Astrocyte (in vitro differentiated cells and primary cell): ENCODE measurements around the gene TMEM156. TPM values are rescaled to one million over a fixed set of nuclear protein-coding genes. Genes with fewer than 3 reads are reported as not detected.
A peak's percentile ranks its signal among the peaks of the same experiment; 100 is the strongest.

Experiments
- DNase-seq: peaks from one replicate; pipeline ENCODE4 v3.0.0-alpha.2; 2010; ENCODE audit warnings: low read depth
- FAIRE-seq: peaks from 2 replicates; lab custom pipeline; 2011; peaks lifted over from hg19 to GRCh38; lab: Jason Lieb, UNC
- H2AFZ ChIP-seq: 2 replicates; pipeline ENCODE4 v1.6.0; 2012; ENCODE audit warnings: low read depth, low read length, inconsistent platforms
- H3K27ac ChIP-seq: 2 replicates; pipeline ENCODE4 v1.5.1; 2011; ENCODE audit warnings: low read depth, low read length, inconsistent platforms
- H3K27me3 ChIP-seq: 2 replicates; pipeline ENCODE4 v1.6.0; 2011; ENCODE audit warnings: low read length, inconsistent platforms; ENCODE audit not compliant: insufficient read depth
- H3K36me3 ChIP-seq: 2 replicates; pipeline ENCODE4 v1.5.1; 2011; ENCODE audit warnings: low read length, inconsistent platforms; ENCODE audit not compliant: insufficient read depth
- H3K4me1 ChIP-seq: 2 replicates; pipeline ENCODE4 v1.5.1; 2011; ENCODE audit warnings: low read length, inconsistent platforms; ENCODE audit not compliant: insufficient read depth
- H3K4me2 ChIP-seq: 2 replicates; pipeline ENCODE4 v1.6.0; 2012; ENCODE audit warnings: low read length, inconsistent platforms
- H3K4me3 ChIP-seq: 2 replicates; pipeline ENCODE4 v1.5.1; 2011; ENCODE audit warnings: low read depth, mild to moderate bottlenecking, low read length, inconsistent platforms; ENCODE audit not compliant: insufficient read depth
- H3K79me2 ChIP-seq: 2 replicates; pipeline ENCODE4 v1.6.0; 2012; ENCODE audit warnings: mild to moderate bottlenecking, low read length, inconsistent platforms; ENCODE audit not compliant: insufficient read depth
- H3K9ac ChIP-seq: 2 replicates; pipeline ENCODE4 v1.6.0; 2012; ENCODE audit warnings: mild to moderate bottlenecking, low read length, inconsistent platforms
- H3K9me3 ChIP-seq: 2 replicates; pipeline ENCODE4 v1.5.1; 2012; ENCODE audit warnings: low read depth, mild to moderate bottlenecking, low read length, inconsistent platforms; ENCODE audit not compliant: insufficient read depth
- H4K20me1 ChIP-seq: 2 replicates; pipeline ENCODE4 v1.6.0; 2012; ENCODE audit warnings: low read length, inconsistent platforms; ENCODE audit not compliant: insufficient read depth
- H3K27ac Mint-ChIP-seq: one replicate; pipeline ENCODE4 v1.8.0; 2021; ENCODE audit warnings: mild to moderate bottlenecking, mixed read lengths; ENCODE audit not compliant: unreplicated experiment
- H3K27me3 Mint-ChIP-seq: one replicate; pipeline ENCODE4 v1.8.0; 2021; ENCODE audit warnings: low read depth, mixed read lengths; ENCODE audit not compliant: unreplicated experiment
- H3K36me3 Mint-ChIP-seq: one replicate; pipeline ENCODE4 v1.8.0; 2021; ENCODE audit warnings: low read depth, mixed read lengths; ENCODE audit not compliant: unreplicated experiment
- H3K4me1 Mint-ChIP-seq: one replicate; pipeline ENCODE4 v1.8.0; 2021; ENCODE audit warnings: low read depth, mixed read lengths; ENCODE audit not compliant: unreplicated experiment
- H3K4me3 Mint-ChIP-seq: one replicate; pipeline ENCODE4 v1.8.0; 2021; ENCODE audit warnings: mild to moderate bottlenecking, moderate library complexity, mixed read lengths; ENCODE audit not compliant: unreplicated experiment
- H3K9me3 Mint-ChIP-seq: one replicate; pipeline ENCODE4 v1.8.0; 2021; ENCODE audit warnings: mild to moderate bottlenecking, mixed read lengths; ENCODE audit not compliant: unreplicated experiment
- EZH2 ChIP-seq: IDR thresholded peaks from 2 replicates; pipeline ENCODE4 v1.6.1; 2012; ENCODE audit warnings: mild to moderate bottlenecking, low read length, inconsistent platforms; ENCODE audit not compliant: insufficient read depth
- total RNA-seq: library from RNA; stranded (reverse); gene quantifications from 2 replicates; pipeline ENCODE4 v1.2.1, GENCODE V29; 2021
- TF ChIP-seq, protein P1 (sequence below): IDR thresholded peaks from 2 replicates; pipeline ENCODE4 v1.5.1; 2011; ENCODE audit warnings: low read depth, mild to moderate bottlenecking, inconsistent platforms, low read length, moderate library complexity; ENCODE audit not compliant: insufficient read depth

The TMEM156 gene
- total RNA-seq, 1 donor from 2014 or later = 0.59 TPM

GRCh38 chr4:39025552-39026085 lies 6.6 kb downstream of the TMEM156 start:
- DNase-seq (peak; percentile 26), FAIRE-seq (no peak)
- Histone ChIP-seq H4K20me1 (no peaks in the 10 kb centered on the region), H3K36me3 (no peaks in the 10 kb centered on the region), H3K27ac (peak overlapping the region; percentile 70), H3K27me3 (no peaks in the 10 kb centered on the region), H3K79me2 (no peaks in the 10 kb centered on the region), H2AFZ (peak overlapping the region; percentile 31), H3K9me3 (no peaks in the 10 kb centered on the region), H3K4me2 (peak overlapping the region; percentile 31), H3K9ac (no peak overlapping the region), H3K4me1 (peaks cover 7% of the 10 kb centered on the region), H3K4me3 (no peak overlapping the region)
- H3K4me1 Mint-ChIP-seq = peaks cover 6% of the 10 kb centered on the region
- TF ChIP-seq, protein P1, sequence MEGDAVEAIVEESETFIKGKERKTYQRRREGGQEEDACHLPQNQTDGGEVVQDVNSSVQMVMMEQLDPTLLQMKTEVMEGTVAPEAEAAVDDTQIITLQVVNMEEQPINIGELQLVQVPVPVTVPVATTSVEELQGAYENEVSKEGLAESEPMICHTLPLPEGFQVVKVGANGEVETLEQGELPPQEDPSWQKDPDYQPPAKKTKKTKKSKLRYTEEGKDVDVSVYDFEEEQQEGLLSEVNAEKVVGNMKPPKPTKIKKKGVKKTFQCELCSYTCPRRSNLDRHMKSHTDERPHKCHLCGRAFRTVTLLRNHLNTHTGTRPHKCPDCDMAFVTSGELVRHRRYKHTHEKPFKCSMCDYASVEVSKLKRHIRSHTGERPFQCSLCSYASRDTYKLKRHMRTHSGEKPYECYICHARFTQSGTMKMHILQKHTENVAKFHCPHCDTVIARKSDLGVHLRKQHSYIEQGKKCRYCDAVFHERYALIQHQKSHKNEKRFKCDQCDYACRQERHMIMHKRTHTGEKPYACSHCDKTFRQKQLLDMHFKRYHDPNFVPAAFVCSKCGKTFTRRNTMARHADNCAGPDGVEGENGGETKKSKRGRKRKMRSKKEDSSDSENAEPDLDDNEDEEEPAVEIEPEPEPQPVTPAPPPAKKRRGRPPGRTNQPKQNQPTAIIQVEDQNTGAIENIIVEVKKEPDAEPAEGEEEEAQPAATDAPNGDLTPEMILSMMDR = no peak
- TF ChIP-seq EZH2 = no peak
- H3K27ac Mint-ChIP-seq = peak overlapping the region; percentile 6
- H3K36me3 Mint-ChIP-seq = no peaks in the 10 kb centered on the region
- no peak overlapping the region for H3K4me3 Mint-ChIP-seq
- H3K27me3 Mint-ChIP-seq = no peaks in the 10 kb centered on the region
- H3K9me3 Mint-ChIP-seq = no peaks in the 10 kb centered on the region

DNA sequence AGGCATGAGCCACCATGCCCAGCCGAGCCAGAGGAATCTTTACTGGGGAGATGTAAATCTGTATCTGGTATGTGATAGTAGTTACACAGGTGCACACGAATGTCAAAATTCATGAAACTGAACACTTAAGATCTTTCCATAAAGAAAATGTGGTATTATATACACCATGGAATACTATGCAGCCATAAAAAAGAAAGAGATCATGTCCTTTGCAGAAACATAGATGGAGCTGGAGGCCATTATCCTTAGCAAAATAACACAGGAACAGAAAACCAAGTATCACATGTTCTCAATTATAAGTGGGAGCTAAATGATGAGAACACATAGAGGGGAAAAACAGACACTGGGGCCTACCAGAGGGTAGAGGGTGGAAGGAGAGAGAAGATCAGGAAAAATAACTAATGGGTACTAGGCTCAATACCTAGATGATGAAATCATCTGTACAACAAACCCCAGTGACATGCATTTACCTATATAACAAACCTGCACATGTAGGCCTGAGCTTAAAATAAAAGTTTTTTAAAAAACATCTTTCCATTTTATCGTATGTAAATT lies 7.8 kb downstream of the TMEM156 start:
- no peak overlapping the region for H3K4me3 Mint-ChIP-seq
- H3K4me1 ChIP-seq = peaks cover 7% of the 10 kb centered on the region
- no peak for TF ChIP-seq EZH2
- TF ChIP-seq, protein P1 = no peak
- no peak for FAIRE-seq
- H3K9ac ChIP-seq = no peak overlapping the region
- no peaks in the 10 kb centered on the region for H3K27me3 Mint-ChIP-seq
- H3K27ac Mint-ChIP-seq = peak overlapping the region; percentile 20
- H4K20me1 ChIP-seq = no peaks in the 10 kb centered on the region
- no peak overlapping the region for H3K4me2 ChIP-seq
- no peaks in the 10 kb centered on the region for H3K36me3 Mint-ChIP-seq
- H3K9me3 ChIP-seq = no peaks in the 10 kb centered on the region
- no peaks in the 10 kb centered on the region for H3K79me2 ChIP-seq
- H3K4me3 ChIP-seq = no peak overlapping the region
- no peaks in the 10 kb centered on the region for H3K27me3 ChIP-seq
- H3K27ac ChIP-seq = no peak overlapping the region
- peaks cover 6% of the 10 kb centered on the region for H3K4me1 Mint-ChIP-seq
- no peaks in the 10 kb centered on the region for H3K9me3 Mint-ChIP-seq
- H3K36me3 ChIP-seq = no peaks in the 10 kb centered on the region
- DNase-seq = no peak
- H2AFZ ChIP-seq = no peak overlapping the region

- no peak overlapping the region for H3K9ac ChIP-seq
- H2AFZ ChIP-seq = no peak overlapping the region
- FAIRE-seq = no peak
- H3K36me3 Mint-ChIP-seq = no peaks in the 10 kb centered on the region
- no peaks in the 10 kb centered on the region for H3K27me3 ChIP-seq
- H3K4me2 ChIP-seq = no peak overlapping the region
- H3K27ac Mint-ChIP-seq = no peak overlapping the region
- no peaks in the 10 kb centered on the region for H4K20me1 ChIP-seq
- H3K27me3 Mint-ChIP-seq = no peaks in the 10 kb centered on the region
- H3K27ac ChIP-seq = no peak overlapping the region
- H3K4me3 ChIP-seq = no peak overlapping the region
- DNase-seq = no peak
- H3K36me3 ChIP-seq = no peaks in the 10 kb centered on the region
- H3K4me3 Mint-ChIP-seq = peak overlapping the region; percentile 9
- H3K79me2 ChIP-seq = no peaks in the 10 kb centered on the region
- no peaks in the 10 kb centered on the region for H3K9me3 ChIP-seq
- peaks cover 6% of the 10 kb centered on the region for H3K4me1 Mint-ChIP-seq
- peaks cover 7% of the 10 kb centered on the region for H3K4me1 ChIP-seq
- no peak for TF ChIP-seq EZH2
- TF ChIP-seq, protein P1 = no peak
- H3K9me3 Mint-ChIP-seq = no peaks in the 10 kb centered on the region
Observed at GRCh38 chr4:39023059-39023458, 9.2 kb downstream of the TMEM156 start.
